GM12878 (cell line): ENCODE data around the gene SPATA32. TPM values are rescaled to one million over a fixed set of nuclear protein-coding genes. Genes with fewer than 3 reads are reported as not detected.

Experiments
- MXI1 ChIP-seq: fragments of 150-350 bp; IDR thresholded peaks from 2 replicates; pipeline ENCODE4 v1.6.1; 2011; ENCODE audit warnings: low read depth, mild to moderate bottlenecking, inconsistent platforms, low read length, improper control_type of control experiment
- NFIC ChIP-seq: IDR thresholded peaks from 2 replicates; pipeline ENCODE4 v1.6.1; 2012; ENCODE audit warnings: low read depth, mild to moderate bottlenecking, inconsistent platforms, low read length, moderate library complexity
- NFYB ChIP-seq: IDR thresholded peaks from 2 replicates; pipeline ENCODE4 v1.6.1; 2011; ENCODE audit warnings: low read depth, mild to moderate bottlenecking, low read length, improper control_type of control experiment, moderate library complexity; ENCODE audit not compliant: insufficient read depth
- NRF1 ChIP-seq: conservative IDR thresholded peaks from 2 replicates; pipeline ENCODE4 v1.6.1; 2011; ENCODE audit warnings: mild to moderate bottlenecking, low read depth, low read length, improper control_type of control experiment
- PAX8 ChIP-seq: fragments of 450-650 bp; IDR thresholded peaks from 2 replicates; pipeline ENCODE4 v1.6.1; 2017; ENCODE audit warnings: mild to moderate bottlenecking, moderate library complexity
- RAD51 ChIP-seq: fragments of 450-650 bp; IDR thresholded peaks from 2 replicates; pipeline ENCODE4 v1.6.1; 2016; ENCODE audit warnings: moderate library complexity, mild to moderate bottlenecking, inconsistent platforms
- SIN3A ChIP-seq: IDR thresholded peaks from 2 replicates; pipeline ENCODE4 v1.6.1; 2012; ENCODE audit warnings: low read depth, low read length, improper control_type of control experiment
- SUPT20H ChIP-seq: IDR thresholded peaks from 2 replicates; pipeline ENCODE4 v1.6.1; 2011; ENCODE audit warnings: low read depth, mild to moderate bottlenecking, low read length, moderate library complexity, borderline replicate concordance; ENCODE audit not compliant: control insufficient read depth
- TARDBP ChIP-seq: IDR thresholded peaks from 2 replicates; pipeline ENCODE4 v1.6.1; 2016; ENCODE audit warnings: borderline replicate concordance
- YY1 ChIP-seq: IDR thresholded peaks from 2 replicates; pipeline ENCODE4 v1.6.1; 2011; ENCODE audit warnings: low read depth, mild to moderate bottlenecking, low read length
- ZNF274 ChIP-seq: IDR thresholded peaks from one replicate; pipeline ENCODE4 v1.8.0; 2011; ENCODE audit not compliant: insufficient read length, insufficient read depth
- ZSCAN29 ChIP-seq: fragments of 450-650 bp; IDR thresholded peaks from 2 replicates; pipeline ENCODE4 v1.6.1; 2017; ENCODE audit warnings: mild to moderate bottlenecking, moderate library complexity
- polyA plus RNA-seq, 11 experiments: library from polyadenylated mRNA; depleted of rRNA in 4 of 11; unstranded in 6 of 11; stranded (reverse) in 5 of 11; fragments of >200 nt; fragmentation: Nextera tagmentation in 4 of 11; fragmentation: Illumina TruSeq in 1 of 11; extraction: Ambion mirVana in 4 of 11; extraction: Trizol in 1 of 11; gene quantifications; 1 replicate in 1 of 11; 2 replicates in 10 of 11; pipeline versions ENCODE4 v1.2.1 to v1.2.3, GENCODE V29; 2011 to 2016; ENCODE audit warnings: inconsistent platforms in 2 of 11, missing spikeins in 2 of 11, low read depth in 1 of 11
- total RNA-seq, 4 experiments: library from RNA; depleted of rRNA in 3 of 4; stranded (reverse); fragments of >200 nt in 3 of 4; fragmentation: Illumina TruSeq in 1 of 4; extraction: Trizol in 1 of 4; gene quantifications; 2 replicates each; pipeline versions ENCODE4 v1.2.1 to v1.2.3, GENCODE V29; 2013 to 2021
- TF ChIP-seq, protein P1 (sequence below): fragments of 450-650 bp; IDR thresholded peaks from 2 replicates; pipeline ENCODE4 v1.6.1; 2014; ENCODE audit warnings: mild to moderate bottlenecking
- TF ChIP-seq, protein P2 (sequence below): fragments of 150-350 bp; IDR thresholded peaks from 2 replicates; pipeline ENCODE4 v1.6.1; 2016; ENCODE audit warnings: low read depth, low read length
- TF ChIP-seq, protein P3 (sequence below): fragments of 450-650 bp; formaldehyde crosslinking; IDR thresholded peaks from 2 replicates; pipeline ENCODE4 v1.4.0; 2020; ENCODE audit warnings: mild to moderate bottlenecking, moderate library complexity
- TF ChIP-seq, protein P4 (sequence below): fragments of 450-650 bp; IDR thresholded peaks from 2 replicates; pipeline ENCODE4 v1.6.1; 2017; ENCODE audit warnings: antibody characterized with exemption, mild to moderate bottlenecking, moderate library complexity
- TF ChIP-seq, protein P5 (sequence below): IDR thresholded peaks from 2 replicates; pipeline ENCODE4 v1.6.1; 2012; ENCODE audit warnings: low read depth, low read length, improper control_type of control experiment

Gene SPATA32
- total and polyA plus RNA-seq, 10 of the 15 experiments (the other 5 are each of a cell fraction or from before 2014, with no cell fraction given), result 0.03 to 0.35 (median 0.11) TPM; not detected in 3

DNA sequence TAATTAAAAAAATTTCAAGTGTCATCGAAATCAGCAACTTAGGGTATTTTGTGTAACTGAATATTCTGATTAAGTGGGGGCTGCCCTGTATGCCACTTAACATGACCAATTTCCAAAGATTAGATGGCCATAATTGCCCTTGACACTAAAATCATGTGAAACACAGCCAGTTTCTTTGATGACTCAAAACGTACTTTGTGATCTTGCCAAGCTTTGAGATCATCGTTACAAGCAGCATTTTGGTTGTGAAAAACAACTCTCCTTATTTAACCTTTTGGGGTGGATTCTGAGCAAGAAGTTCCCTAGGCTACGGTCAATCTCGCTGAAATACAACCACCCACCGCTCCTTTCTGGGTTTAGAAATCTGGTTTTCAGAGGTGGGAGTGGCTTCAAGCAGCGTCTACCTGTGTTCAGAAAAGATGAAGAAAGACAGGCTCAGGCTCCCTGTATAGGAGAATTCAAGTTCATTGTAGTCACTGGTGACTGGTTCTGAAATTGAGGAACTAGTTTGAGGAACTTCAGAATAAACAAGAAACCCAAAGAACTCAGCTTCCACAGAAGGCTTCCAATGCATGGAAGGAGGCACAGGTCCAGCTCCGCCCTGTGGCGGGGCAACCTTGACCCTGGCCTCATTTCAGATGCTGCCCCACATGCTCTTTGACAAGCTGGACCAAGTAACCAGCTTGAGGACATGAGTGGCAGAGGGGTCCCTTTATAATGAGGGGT, 45.6 kb upstream of the SPATA32 start (continued):
- TF ChIP-seq SIN3A, result 0 out of 2 replicates have a peak, but pooled peaks have one; percentile 29
- no peak for TF ChIP-seq TARDBP
- no peak for TF ChIP-seq SUPT20H
- TF ChIP-seq, protein P1, sequence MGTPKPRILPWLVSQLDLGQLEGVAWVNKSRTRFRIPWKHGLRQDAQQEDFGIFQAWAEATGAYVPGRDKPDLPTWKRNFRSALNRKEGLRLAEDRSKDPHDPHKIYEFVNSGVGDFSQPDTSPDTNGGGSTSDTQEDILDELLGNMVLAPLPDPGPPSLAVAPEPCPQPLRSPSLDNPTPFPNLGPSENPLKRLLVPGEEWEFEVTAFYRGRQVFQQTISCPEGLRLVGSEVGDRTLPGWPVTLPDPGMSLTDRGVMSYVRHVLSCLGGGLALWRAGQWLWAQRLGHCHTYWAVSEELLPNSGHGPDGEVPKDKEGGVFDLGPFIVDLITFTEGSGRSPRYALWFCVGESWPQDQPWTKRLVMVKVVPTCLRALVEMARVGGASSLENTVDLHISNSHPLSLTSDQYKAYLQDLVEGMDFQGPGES, result no peak
- TF ChIP-seq ZSCAN29, result no peak
- no peak for TF ChIP-seq NRF1
- TF ChIP-seq, protein P2, sequence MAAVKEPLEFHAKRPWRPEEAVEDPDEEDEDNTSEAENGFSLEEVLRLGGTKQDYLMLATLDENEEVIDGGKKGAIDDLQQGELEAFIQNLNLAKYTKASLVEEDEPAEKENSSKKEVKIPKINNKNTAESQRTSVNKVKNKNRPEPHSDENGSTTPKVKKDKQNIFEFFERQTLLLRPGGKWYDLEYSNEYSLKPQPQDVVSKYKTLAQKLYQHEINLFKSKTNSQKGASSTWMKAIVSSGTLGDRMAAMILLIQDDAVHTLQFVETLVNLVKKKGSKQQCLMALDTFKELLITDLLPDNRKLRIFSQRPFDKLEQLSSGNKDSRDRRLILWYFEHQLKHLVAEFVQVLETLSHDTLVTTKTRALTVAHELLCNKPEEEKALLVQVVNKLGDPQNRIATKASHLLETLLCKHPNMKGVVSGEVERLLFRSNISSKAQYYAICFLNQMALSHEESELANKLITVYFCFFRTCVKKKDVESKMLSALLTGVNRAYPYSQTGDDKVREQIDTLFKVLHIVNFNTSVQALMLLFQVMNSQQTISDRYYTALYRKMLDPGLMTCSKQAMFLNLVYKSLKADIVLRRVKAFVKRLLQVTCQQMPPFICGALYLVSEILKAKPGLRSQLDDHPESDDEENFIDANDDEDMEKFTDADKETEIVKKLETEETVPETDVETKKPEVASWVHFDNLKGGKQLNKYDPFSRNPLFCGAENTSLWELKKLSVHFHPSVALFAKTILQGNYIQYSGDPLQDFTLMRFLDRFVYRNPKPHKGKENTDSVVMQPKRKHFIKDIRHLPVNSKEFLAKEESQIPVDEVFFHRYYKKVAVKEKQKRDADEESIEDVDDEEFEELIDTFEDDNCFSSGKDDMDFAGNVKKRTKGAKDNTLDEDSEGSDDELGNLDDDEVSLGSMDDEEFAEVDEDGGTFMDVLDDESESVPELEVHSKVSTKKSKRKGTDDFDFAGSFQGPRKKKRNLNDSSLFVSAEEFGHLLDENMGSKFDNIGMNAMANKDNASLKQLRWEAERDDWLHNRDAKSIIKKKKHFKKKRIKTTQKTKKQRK, result no peak
- no peak for TF ChIP-seq PAX8
- TF ChIP-seq, protein P3, sequence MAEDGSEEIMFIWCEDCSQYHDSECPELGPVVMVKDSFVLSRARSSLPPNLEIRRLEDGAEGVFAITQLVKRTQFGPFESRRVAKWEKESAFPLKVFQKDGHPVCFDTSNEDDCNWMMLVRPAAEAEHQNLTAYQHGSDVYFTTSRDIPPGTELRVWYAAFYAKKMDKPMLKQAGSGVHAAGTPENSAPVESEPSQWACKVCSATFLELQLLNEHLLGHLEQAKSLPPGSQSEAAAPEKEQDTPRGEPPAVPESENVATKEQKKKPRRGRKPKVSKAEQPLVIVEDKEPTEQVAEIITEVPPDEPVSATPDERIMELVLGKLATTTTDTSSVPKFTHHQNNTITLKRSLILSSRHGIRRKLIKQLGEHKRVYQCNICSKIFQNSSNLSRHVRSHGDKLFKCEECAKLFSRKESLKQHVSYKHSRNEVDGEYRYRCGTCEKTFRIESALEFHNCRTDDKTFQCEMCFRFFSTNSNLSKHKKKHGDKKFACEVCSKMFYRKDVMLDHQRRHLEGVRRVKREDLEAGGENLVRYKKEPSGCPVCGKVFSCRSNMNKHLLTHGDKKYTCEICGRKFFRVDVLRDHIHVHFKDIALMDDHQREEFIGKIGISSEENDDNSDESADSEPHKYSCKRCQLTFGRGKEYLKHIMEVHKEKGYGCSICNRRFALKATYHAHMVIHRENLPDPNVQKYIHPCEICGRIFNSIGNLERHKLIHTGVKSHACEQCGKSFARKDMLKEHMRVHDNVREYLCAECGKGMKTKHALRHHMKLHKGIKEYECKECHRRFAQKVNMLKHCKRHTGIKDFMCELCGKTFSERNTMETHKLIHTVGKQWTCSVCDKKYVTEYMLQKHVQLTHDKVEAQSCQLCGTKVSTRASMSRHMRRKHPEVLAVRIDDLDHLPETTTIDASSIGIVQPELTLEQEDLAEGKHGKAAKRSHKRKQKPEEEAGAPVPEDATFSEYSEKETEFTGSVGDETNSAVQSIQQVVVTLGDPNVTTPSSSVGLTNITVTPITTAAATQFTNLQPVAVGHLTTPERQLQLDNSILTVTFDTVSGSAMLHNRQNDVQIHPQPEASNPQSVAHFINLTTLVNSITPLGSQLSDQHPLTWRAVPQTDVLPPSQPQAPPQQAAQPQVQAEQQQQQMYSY (CRISPR knock-in tag), result no peak
- TF ChIP-seq, protein P4, sequence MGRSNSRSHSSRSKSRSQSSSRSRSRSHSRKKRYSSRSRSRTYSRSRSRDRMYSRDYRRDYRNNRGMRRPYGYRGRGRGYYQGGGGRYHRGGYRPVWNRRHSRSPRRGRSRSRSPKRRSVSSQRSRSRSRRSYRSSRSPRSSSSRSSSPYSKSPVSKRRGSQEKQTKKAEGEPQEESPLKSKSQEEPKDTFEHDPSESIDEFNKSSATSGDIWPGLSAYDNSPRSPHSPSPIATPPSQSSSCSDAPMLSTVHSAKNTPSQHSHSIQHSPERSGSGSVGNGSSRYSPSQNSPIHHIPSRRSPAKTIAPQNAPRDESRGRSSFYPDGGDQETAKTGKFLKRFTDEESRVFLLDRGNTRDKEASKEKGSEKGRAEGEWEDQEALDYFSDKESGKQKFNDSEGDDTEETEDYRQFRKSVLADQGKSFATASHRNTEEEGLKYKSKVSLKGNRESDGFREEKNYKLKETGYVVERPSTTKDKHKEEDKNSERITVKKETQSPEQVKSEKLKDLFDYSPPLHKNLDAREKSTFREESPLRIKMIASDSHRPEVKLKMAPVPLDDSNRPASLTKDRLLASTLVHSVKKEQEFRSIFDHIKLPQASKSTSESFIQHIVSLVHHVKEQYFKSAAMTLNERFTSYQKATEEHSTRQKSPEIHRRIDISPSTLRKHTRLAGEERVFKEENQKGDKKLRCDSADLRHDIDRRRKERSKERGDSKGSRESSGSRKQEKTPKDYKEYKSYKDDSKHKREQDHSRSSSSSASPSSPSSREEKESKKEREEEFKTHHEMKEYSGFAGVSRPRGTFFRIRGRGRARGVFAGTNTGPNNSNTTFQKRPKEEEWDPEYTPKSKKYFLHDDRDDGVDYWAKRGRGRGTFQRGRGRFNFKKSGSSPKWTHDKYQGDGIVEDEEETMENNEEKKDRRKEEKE, result no peak
- no peak; the same call in none of the 2 replicates for TF ChIP-seq MXI1
- TF ChIP-seq YY1, result 0 out of 2 replicates have a peak, but pooled peaks have one; percentile 40
- TF ChIP-seq ZNF274, result no peak
- TF ChIP-seq NFYB, result no peak
- TF ChIP-seq RAD51, result peak; percentile 63
- TF ChIP-seq NFIC, result peak; percentile 94
- TF ChIP-seq, protein P5, sequence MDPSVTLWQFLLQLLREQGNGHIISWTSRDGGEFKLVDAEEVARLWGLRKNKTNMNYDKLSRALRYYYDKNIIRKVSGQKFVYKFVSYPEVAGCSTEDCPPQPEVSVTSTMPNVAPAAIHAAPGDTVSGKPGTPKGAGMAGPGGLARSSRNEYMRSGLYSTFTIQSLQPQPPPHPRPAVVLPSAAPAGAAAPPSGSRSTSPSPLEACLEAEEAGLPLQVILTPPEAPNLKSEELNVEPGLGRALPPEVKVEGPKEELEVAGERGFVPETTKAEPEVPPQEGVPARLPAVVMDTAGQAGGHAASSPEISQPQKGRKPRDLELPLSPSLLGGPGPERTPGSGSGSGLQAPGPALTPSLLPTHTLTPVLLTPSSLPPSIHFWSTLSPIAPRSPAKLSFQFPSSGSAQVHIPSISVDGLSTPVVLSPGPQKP, result no peak
